ENCODE data around the gene CIC. TPM values are rescaled to one million over a fixed set of nuclear protein-coding genes. Genes with fewer than 3 reads are reported as not detected.

Gene CIC
- total RNA-seq, 1 experiment from 2014 or later, result 25.0 TPM

- no peaks in the 10 kb centered on the region for H3K79me2 ChIP-seq (ENCODE audit: low read length)
- H3K9me2 ChIP-seq (replicated peaks; ENCODE audit: insufficient read depth, low read length), result no peaks in the 10 kb centered on the region
- peaks cover 10% of the 10 kb centered on the region for H3K4me1 ChIP-seq (ENCODE audit: low read length)
- H3K27me3 ChIP-seq (ENCODE audit: low read length), result no peaks in the 10 kb centered on the region
- no peaks in the 10 kb centered on the region for H3K9me3 ChIP-seq (ENCODE audit: low read length)
- H3K4me3 ChIP-seq (ENCODE audit: low read length), result no peak overlapping the region
- H4K20me1 ChIP-seq (ENCODE audit: insufficient read depth, low read depth, low read length), result 0 out of 2 replicates have a peak, but pooled peaks cover 5% of the 10 kb centered on the region
- no peak for DNase-seq
- H3K4me2 ChIP-seq (ENCODE audit: low read depth, low read length, poor library complexity, severe bottlenecking), result no peak overlapping the region
- H2AFZ ChIP-seq (ENCODE audit: low read length), result no peak overlapping the region
- H3K9ac ChIP-seq (ENCODE audit: low read length), result no peak overlapping the region
- H3K36me3 ChIP-seq (ENCODE audit: insufficient read depth, low read length), result peaks cover 8% of the 10 kb centered on the region
- no peak overlapping the region for H3K27ac ChIP-seq (ENCODE audit: low read length)
These were observed 25.6 kb downstream of the CIC start for GRCh38 chr19:42294471-42295137.

DNA sequence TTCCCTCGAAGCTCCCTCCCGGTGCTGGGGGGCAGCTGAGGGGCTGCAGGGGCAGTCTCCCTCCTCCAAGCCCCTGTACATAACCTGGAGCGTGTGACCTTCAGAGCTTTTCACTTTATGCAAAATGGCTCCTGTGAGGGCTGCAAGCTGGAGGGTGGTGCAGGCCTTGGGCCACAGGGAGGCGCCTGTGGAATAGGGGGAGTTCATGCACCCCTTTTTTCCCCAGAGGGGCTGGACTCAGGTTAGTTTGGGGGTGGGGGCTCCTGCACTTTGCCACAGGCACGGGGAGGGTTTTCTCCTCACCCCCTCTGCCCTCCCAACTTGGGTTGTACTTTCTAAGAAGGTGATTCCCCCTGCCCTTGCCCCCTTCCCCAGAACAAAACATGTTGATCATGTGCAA, 26.3 kb downstream of the CIC start:
- DNase-seq, result peak; percentile 71
- H3K9ac ChIP-seq (ENCODE audit: low read length), result no peak overlapping the region
- H3K27ac ChIP-seq (ENCODE audit: low read length), result 0 out of 2 replicates have a peak overlapping the region, but pooled peaks have one; percentile 25
- 0 out of 2 replicates have a peak, but pooled peaks cover 5% of the 10 kb centered on the region for H4K20me1 ChIP-seq (ENCODE audit: insufficient read depth, low read depth, low read length)
- no peaks in the 10 kb centered on the region for H3K9me3 ChIP-seq (ENCODE audit: low read length)
- H3K4me1 ChIP-seq (ENCODE audit: low read length), result peaks cover 10% of the 10 kb centered on the region
- no peaks in the 10 kb centered on the region for H3K79me2 ChIP-seq (ENCODE audit: low read length)
- peaks cover 8% of the 10 kb centered on the region; the same call in 1 of the 2 replicates for H3K36me3 ChIP-seq (ENCODE audit: insufficient read depth, low read length)
- no peaks in the 10 kb centered on the region for H3K27me3 ChIP-seq (ENCODE audit: low read length)
- no peak overlapping the region for H2AFZ ChIP-seq (ENCODE audit: low read length)
- H3K9me2 ChIP-seq (replicated peaks; ENCODE audit: insufficient read depth, low read length), result no peaks in the 10 kb centered on the region
- H3K4me3 ChIP-seq (ENCODE audit: low read length), result no peak overlapping the region
- no peak overlapping the region for H3K4me2 ChIP-seq (ENCODE audit: low read depth, low read length, poor library complexity, severe bottlenecking)

DNA sequence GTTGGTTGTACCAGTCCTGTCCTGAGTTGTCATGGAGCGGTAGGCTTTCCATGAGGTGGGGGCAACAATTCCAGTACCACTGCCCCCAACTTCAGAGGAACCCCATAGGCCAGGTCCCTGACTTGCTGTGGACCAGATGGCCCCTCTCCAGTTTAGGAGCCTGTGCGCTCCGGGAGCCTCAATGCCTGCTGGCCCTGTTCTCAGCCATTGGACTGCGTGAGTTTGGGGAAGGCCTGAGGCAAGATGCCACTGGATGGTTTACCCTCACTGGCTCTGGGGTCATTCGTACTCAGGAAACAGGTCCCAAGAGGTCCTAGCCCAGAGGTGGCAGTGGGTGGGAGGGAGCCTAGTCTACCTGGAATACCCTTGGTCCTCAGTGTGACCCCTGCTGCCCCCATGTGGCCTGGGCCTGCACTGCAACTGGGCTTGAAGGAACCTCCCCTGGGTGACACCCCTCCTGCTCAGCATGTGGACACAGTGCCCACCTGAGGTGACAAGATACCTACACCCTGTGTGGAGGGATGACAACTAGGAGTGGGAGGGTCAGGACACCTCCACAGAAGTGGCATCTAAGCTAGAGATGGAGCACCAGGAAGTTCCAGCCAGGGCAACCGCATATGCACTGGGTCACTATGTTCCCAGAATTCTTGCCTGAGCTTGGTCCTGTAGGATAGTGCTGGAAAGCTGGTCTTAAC, 26.9 kb downstream of the CIC start:
- H3K27ac ChIP-seq (ENCODE audit: low read length), result 0 out of 2 replicates have a peak overlapping the region, but pooled peaks have one; percentile 25
- no peaks in the 10 kb centered on the region for H3K9me3 ChIP-seq (ENCODE audit: low read length)
- no peak overlapping the region for H2AFZ ChIP-seq (ENCODE audit: low read length)
- peak; percentile 95 for DNase-seq
- no peaks in the 10 kb centered on the region for H3K27me3 ChIP-seq (ENCODE audit: low read length)
- no peaks in the 10 kb centered on the region for H3K79me2 ChIP-seq (ENCODE audit: low read length)
- peaks cover 9% of the 10 kb centered on the region for H3K4me1 ChIP-seq (ENCODE audit: low read length)
- H3K36me3 ChIP-seq (ENCODE audit: insufficient read depth, low read length), result peaks cover 8% of the 10 kb centered on the region; the same call in 1 of the 2 replicates
- no peak overlapping the region for H3K9ac ChIP-seq (ENCODE audit: low read length)
- no peak overlapping the region for H3K4me2 ChIP-seq (ENCODE audit: low read depth, low read length, poor library complexity, severe bottlenecking)
- H4K20me1 ChIP-seq (ENCODE audit: insufficient read depth, low read depth, low read length), result 0 out of 2 replicates have a peak, but pooled peaks cover 5% of the 10 kb centered on the region
- H3K9me2 ChIP-seq (replicated peaks; ENCODE audit: insufficient read depth, low read length), result no peaks in the 10 kb centered on the region
- no peak overlapping the region for H3K4me3 ChIP-seq (ENCODE audit: low read length)

DNA sequence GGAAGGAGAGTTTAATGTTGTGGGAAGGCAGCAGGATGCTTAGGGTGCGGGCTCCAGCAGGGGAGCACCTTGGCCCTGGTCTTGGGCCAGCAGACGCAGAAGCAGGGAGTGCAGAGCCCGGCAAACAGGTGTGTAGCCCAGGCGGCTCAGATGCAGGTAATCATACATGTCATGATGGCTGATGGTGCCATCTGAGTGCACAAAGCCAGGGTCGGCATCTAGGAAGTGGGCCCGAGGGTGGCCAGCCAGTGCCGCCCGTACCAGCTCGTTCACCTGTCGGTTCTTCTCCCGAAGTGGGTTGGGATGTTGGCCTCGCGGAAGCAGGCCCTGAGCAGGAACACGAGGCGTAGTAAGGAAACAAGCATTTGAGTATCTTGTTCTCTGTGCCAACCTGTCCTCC, 28.0 kb downstream of the CIC start:
- Histone ChIP-seq H3K4me2 (ENCODE audit: low read depth, low read length, poor library complexity, severe bottlenecking) (no peak overlapping the region), H3K9ac (ENCODE audit: low read length) (no peak overlapping the region), H2AFZ (ENCODE audit: low read length) (no peak overlapping the region), H3K36me3 (ENCODE audit: insufficient read depth, low read length) (no peaks in the 10 kb centered on the region; the same call in 1 of the 2 replicates), H3K27me3 (ENCODE audit: low read length) (no peaks in the 10 kb centered on the region), H3K9me2 (replicated peaks; ENCODE audit: insufficient read depth, low read length) (no peaks in the 10 kb centered on the region), H3K4me1 (ENCODE audit: low read length) (peaks cover 19% of the 10 kb centered on the region), H3K27ac (ENCODE audit: low read length) (no peak overlapping the region), H3K4me3 (ENCODE audit: low read length) (no peak overlapping the region), H4K20me1 (ENCODE audit: insufficient read depth, low read depth, low read length) (no peaks in the 10 kb centered on the region), H3K9me3 (ENCODE audit: low read length) (no peaks in the 10 kb centered on the region), H3K79me2 (ENCODE audit: low read length) (peaks cover 9% of the 10 kb centered on the region)
- DNase-seq, result no peak

DNA sequence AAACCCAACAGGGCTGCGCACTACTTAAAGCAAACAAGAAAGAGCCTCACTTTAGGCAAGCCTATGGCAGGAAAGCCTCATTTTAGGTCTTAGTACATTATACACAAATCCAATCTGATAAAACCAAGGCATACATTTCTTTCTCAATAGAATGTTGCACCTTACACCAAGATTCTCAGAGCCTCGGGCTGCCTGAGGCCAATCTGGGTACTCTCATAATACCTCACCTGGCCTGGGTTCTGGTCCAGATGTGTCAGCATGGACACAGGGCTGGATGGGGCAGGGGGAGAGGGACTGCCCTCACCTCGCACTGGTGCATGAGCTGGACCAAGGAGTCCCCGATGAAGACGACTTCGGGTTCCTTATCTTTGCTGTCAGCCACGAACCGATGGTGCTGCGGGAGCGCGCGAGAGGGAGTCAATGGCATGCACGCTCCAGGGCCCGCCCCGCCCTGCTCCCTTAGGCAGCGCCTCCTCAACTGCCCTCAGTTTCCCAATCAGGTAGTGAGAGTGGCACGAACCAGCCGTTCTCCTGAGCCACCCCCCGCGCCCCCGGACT, 32.7 kb downstream of the CIC start, which contains the start of gene PRR19:
TSS of gene PRR19 (plus strand) at position 487 of the 558 bp plus-strand sequence. CDS start 7,453 bp downstream, outside the sequence.
- no peaks in the 10 kb centered on the region for H3K9me3 ChIP-seq (ENCODE audit: low read length)
- H3K27ac ChIP-seq (ENCODE audit: low read length), result peak within 1 kb of the TSS; percentile 66
- H3K9ac ChIP-seq (ENCODE audit: low read length), result peak within 1 kb of the TSS; percentile 89
- H4K20me1 ChIP-seq (ENCODE audit: insufficient read depth, low read depth, low read length), result no peaks in the 10 kb centered on the region
- peaks cover 21% of the 10 kb centered on the region for H3K4me1 ChIP-seq (ENCODE audit: low read length)
- peak within 1 kb of the TSS; percentile 77 for H3K4me3 ChIP-seq (ENCODE audit: low read length)
- peak within 1 kb of the TSS; percentile 97 for H2AFZ ChIP-seq (ENCODE audit: low read length)
- H3K9me2 ChIP-seq (replicated peaks; ENCODE audit: insufficient read depth, low read length), result no peaks in the 10 kb centered on the region
- peak; percentile 62 for DNase-seq
- peaks cover 11% of the 10 kb centered on the region for H3K79me2 ChIP-seq (ENCODE audit: low read length)
- no peaks in the 10 kb centered on the region for H3K27me3 ChIP-seq (ENCODE audit: low read length)
- H3K4me2 ChIP-seq (ENCODE audit: low read depth, low read length, poor library complexity, severe bottlenecking), result peak within 1 kb of the TSS; percentile 84
- H3K36me3 ChIP-seq (ENCODE audit: insufficient read depth, low read length), result no peaks in the 10 kb centered on the region

- peak overlapping the region; percentile 66; the same call in 1 of the 2 replicates for H3K27ac ChIP-seq (ENCODE audit: low read length)
- H3K4me3 ChIP-seq (ENCODE audit: low read length), result peak overlapping the region; percentile 77; the same call in 1 of the 2 replicates
- H3K9me3 ChIP-seq (ENCODE audit: low read length), result no peaks in the 10 kb centered on the region
- no peaks in the 10 kb centered on the region for H3K36me3 ChIP-seq (ENCODE audit: insufficient read depth, low read length)
- H3K79me2 ChIP-seq (ENCODE audit: low read length), result peaks cover 11% of the 10 kb centered on the region
- no peaks in the 10 kb centered on the region for H3K9me2 ChIP-seq (replicated peaks; ENCODE audit: insufficient read depth, low read length)
- H4K20me1 ChIP-seq (ENCODE audit: insufficient read depth, low read depth, low read length), result no peaks in the 10 kb centered on the region
- H3K27me3 ChIP-seq (ENCODE audit: low read length), result no peaks in the 10 kb centered on the region
- peaks cover 21% of the 10 kb centered on the region for H3K4me1 ChIP-seq (ENCODE audit: low read length)
- no peak for DNase-seq
- peak overlapping the region; percentile 90 for H2AFZ ChIP-seq (ENCODE audit: low read length)
- peak overlapping the region; percentile 89 for H3K9ac ChIP-seq (ENCODE audit: low read length)
- peak overlapping the region; percentile 84 for H3K4me2 ChIP-seq (ENCODE audit: low read depth, low read length, poor library complexity, severe bottlenecking)
These were observed 34.0 kb downstream of the CIC start for GRCh38 chr19:42303101-42303464.

GRCh38 chr19:42303876-42304275, 34.8 kb downstream of the CIC start:
- H3K9me3 ChIP-seq (ENCODE audit: low read length), result no peaks in the 10 kb centered on the region
- H3K27me3 ChIP-seq (ENCODE audit: low read length), result no peaks in the 10 kb centered on the region
- peaks cover 21% of the 10 kb centered on the region for H3K4me1 ChIP-seq (ENCODE audit: low read length)
- no peak for DNase-seq
- H3K4me2 ChIP-seq (ENCODE audit: low read depth, low read length, poor library complexity, severe bottlenecking), result no peak overlapping the region
- H3K79me2 ChIP-seq (ENCODE audit: low read length), result peaks cover 11% of the 10 kb centered on the region
- no peak overlapping the region for H3K4me3 ChIP-seq (ENCODE audit: low read length)
- H3K9ac ChIP-seq (ENCODE audit: low read length), result no peak overlapping the region
- H2AFZ ChIP-seq (ENCODE audit: low read length), result no peak overlapping the region
- H3K27ac ChIP-seq (ENCODE audit: low read length), result no peak overlapping the region
- no peaks in the 10 kb centered on the region for H4K20me1 ChIP-seq (ENCODE audit: insufficient read depth, low read depth, low read length)
- H3K9me2 ChIP-seq (replicated peaks; ENCODE audit: insufficient read depth, low read length), result no peaks in the 10 kb centered on the region
- H3K36me3 ChIP-seq (ENCODE audit: insufficient read depth, low read length), result no peaks in the 10 kb centered on the region

GRCh38 chr19:42306646-42307045, 37.6 kb downstream of the CIC start:
- Histone ChIP-seq H4K20me1 (ENCODE audit: insufficient read depth, low read depth, low read length) (no peaks in the 10 kb centered on the region), H2AFZ (ENCODE audit: low read length) (no peak overlapping the region), H3K4me2 (ENCODE audit: low read depth, low read length, poor library complexity, severe bottlenecking) (no peak overlapping the region), H3K4me1 (ENCODE audit: low read length) (peaks cover 14% of the 10 kb centered on the region), H3K9me2 (replicated peaks; ENCODE audit: insufficient read depth, low read length) (no peaks in the 10 kb centered on the region), H3K79me2 (ENCODE audit: low read length) (peaks cover 6% of the 10 kb centered on the region), H3K9me3 (ENCODE audit: low read length) (no peaks in the 10 kb centered on the region), H3K36me3 (ENCODE audit: insufficient read depth, low read length) (no peaks in the 10 kb centered on the region), H3K27me3 (ENCODE audit: low read length) (no peaks in the 10 kb centered on the region), H3K4me3 (ENCODE audit: low read length) (no peak overlapping the region), H3K9ac (ENCODE audit: low read length) (no peak overlapping the region), H3K27ac (ENCODE audit: low read length) (no peak overlapping the region)
- no peak for DNase-seq

All from Karpas-422 (cell line).